Neural cell (in vitro differentiated cells): ENCODE measurements around the gene ZDBF2. TPM values are rescaled to one million over a fixed set of nuclear protein-coding genes. Genes with fewer than 3 reads are reported as not detected.

Source experiments
- H2AFZ ChIP-seq: fragments of 200-600, 300-800 bp; sonication (generic), shearing (Covaris generic); 2 replicates; pipeline ENCODE4 v1.6.0; 2014; ENCODE audit warnings: low read depth, mild to moderate bottlenecking, antibody characterized with exemption, low read length, moderate library complexity
- H3F3A ChIP-seq: fragments of 200-600 bp; shearing (Covaris generic); 2 replicates; pipeline ENCODE4 v1.6.1; 2016; ENCODE audit warnings: mild to moderate bottlenecking, moderate library complexity, mixed read lengths, antibody characterized with exemption, low read length; ENCODE audit not compliant: insufficient read depth, poor library complexity, severe bottlenecking
- H3K27ac ChIP-seq: fragments of 200-600, 300-800 bp; sonication (generic), shearing (Covaris generic); 2 replicates; pipeline ENCODE4 v1.5.1; 2014; ENCODE audit warnings: mild to moderate bottlenecking, low read length, moderate library complexity
- H3K27me3 ChIP-seq: fragments of 300-800, 200-600 bp; sonication (generic), shearing (Covaris generic); 2 replicates; pipeline ENCODE4 v1.6.0; 2014; ENCODE audit warnings: mild to moderate bottlenecking, low read depth, low read length, moderate library complexity; ENCODE audit not compliant: insufficient read depth
- H3K36me3 ChIP-seq: fragments of 300-800, 200-600 bp; sonication (generic), shearing (Covaris generic); 2 replicates; pipeline ENCODE4 v1.5.1; 2014; ENCODE audit warnings: mild to moderate bottlenecking, antibody characterized with exemption, low read length, moderate library complexity; ENCODE audit not compliant: insufficient read depth
- H3K4me2 ChIP-seq: fragments of 300-800, 200-600 bp; sonication (generic), shearing (Covaris generic); 2 replicates; pipeline ENCODE4 v1.6.0; 2014; ENCODE audit warnings: mild to moderate bottlenecking, low read length
- H3K4me3 ChIP-seq: fragments of 300-800, 200-600 bp; sonication (generic), shearing (Covaris generic); 2 replicates; pipeline ENCODE4 v1.5.1; 2014; ENCODE audit warnings: mild to moderate bottlenecking, low read length, moderate library complexity
- H3K79me2 ChIP-seq: fragments of 200-600 bp; shearing (Covaris generic); replicated peaks from 2 replicates; pipeline ENCODE4 v1.6.0; 2014; ENCODE audit warnings: mild to moderate bottlenecking, low read length, moderate library complexity; ENCODE audit not compliant: insufficient read depth
- H3K9ac ChIP-seq: fragments of 300-800, 200-600 bp; sonication (generic), shearing (Covaris generic); 2 replicates; pipeline ENCODE4 v1.6.1; 2016; ENCODE audit warnings: mild to moderate bottlenecking, low read length, mixed read lengths
- H3K9me2 ChIP-seq: fragments of 200-600 bp; shearing (Covaris generic); 2 replicates; pipeline ENCODE4 v1.6.1; 2016; ENCODE audit warnings: mild to moderate bottlenecking, low read length, mixed read lengths; ENCODE audit not compliant: insufficient read depth
- H3K9me3 ChIP-seq: fragments of 200-600, 300-800 bp; sonication (generic), shearing (Covaris generic); 2 replicates; pipeline ENCODE4 v1.6.1; 2016; ENCODE audit warnings: mild to moderate bottlenecking, mixed run types, low read length, moderate library complexity, mixed read lengths
- H4K20me1 ChIP-seq: fragments of 200-600 bp; shearing (Covaris generic); 2 replicates; pipeline ENCODE4 v1.6.1; 2016; ENCODE audit warnings: mild to moderate bottlenecking, mixed run types; ENCODE audit not compliant: insufficient read depth
- CTCF ChIP-seq: fragments of 450-650 bp; IDR thresholded peaks from 2 replicates; pipeline ENCODE4 v1.5.1; 2014; ENCODE audit warnings: antibody characterized with exemption, mild to moderate bottlenecking, moderate library complexity; ENCODE audit not compliant: poor library complexity, severe bottlenecking
- EP300 ChIP-seq: fragments of 450-650 bp; conservative IDR thresholded peaks from 2 replicates; pipeline ENCODE4 v1.6.1; 2014; ENCODE audit warnings: antibody characterized with exemption, mild to moderate bottlenecking, moderate library complexity; ENCODE audit not compliant: poor library complexity, severe bottlenecking
- EZH2 ChIP-seq: fragments of 200-600, 300-800 bp; shearing (Covaris generic), sonication (generic); IDR thresholded peaks from 2 replicates; pipeline ENCODE4 v1.6.1; 2014; ENCODE audit warnings: antibody characterized with exemption, low read length, borderline replicate concordance, mild to moderate bottlenecking; ENCODE audit not compliant: insufficient read depth, poor library complexity, severe bottlenecking
- MXI1 ChIP-seq: fragments of 450-650 bp; conservative IDR thresholded peaks from 2 replicates; pipeline ENCODE4 v1.6.1; 2014; ENCODE audit warnings: antibody characterized with exemption, mild to moderate bottlenecking; ENCODE audit not compliant: poor library complexity, severe bottlenecking
- POLR2AphosphoS5 ChIP-seq: IDR thresholded peaks from 2 replicates; pipeline ENCODE4 v1.6.1; 2012
- RAD21 ChIP-seq: fragments of 450-650 bp; conservative IDR thresholded peaks from 2 replicates; pipeline ENCODE4 v1.6.1; 2014; ENCODE audit warnings: antibody characterized with exemption, mild to moderate bottlenecking, moderate library complexity
- REST ChIP-seq: IDR thresholded peaks from 2 replicates; pipeline ENCODE4 v1.6.1; 2012; ENCODE audit warnings: borderline replicate concordance
- SMC3 ChIP-seq: fragments of 450-650 bp; conservative IDR thresholded peaks from 2 replicates; pipeline ENCODE4 v1.6.1; 2014; ENCODE audit warnings: antibody characterized with exemption, mild to moderate bottlenecking, moderate library complexity; ENCODE audit not compliant: poor library complexity
- TAF1 ChIP-seq: IDR thresholded peaks from 2 replicates; pipeline ENCODE4 v1.6.1; 2012; ENCODE audit warnings: low read depth
- polyA plus RNA-seq: library from polyadenylated mRNA; depleted of rRNA; stranded (reverse); fragments of >200 nt; gene quantifications from 2 replicates; pipeline ENCODE4 v1.2.3, GENCODE V29; 2014

ZDBF2 gene
- polyA plus RNA-seq, 1 donor from 2014 or later, result 23.4 TPM

- Histone ChIP-seq H3K36me3 (no peaks in the 10 kb centered on the region), H2AFZ (no peak overlapping the region), H3K4me2 (no peak overlapping the region), H4K20me1 (no peaks in the 10 kb centered on the region), H3K27ac (no peak overlapping the region), H3K4me3 (no peak overlapping the region), H3K9ac (no peak overlapping the region), H3K9me3 (peaks cover 5% of the 10 kb centered on the region), H3K27me3 (peaks cover 92% of the 10 kb centered on the region), H3K79me2 (no peaks in the 10 kb centered on the region), H3F3A (no peaks in the 10 kb centered on the region), H3K9me2 (no peaks in the 10 kb centered on the region)
- no peak for TF ChIP-seq CTCF
These were observed 19.5 kb upstream of the ZDBF2 start for GRCh38 chr2:206255003-206255402.

GRCh38 chr2:206256706-206257205 is 17.7 kb upstream of the ZDBF2 start:
- H3K9me3 ChIP-seq, result peaks cover 5% of the 10 kb centered on the region
- no peaks in the 10 kb centered on the region for H3K36me3 ChIP-seq
- no peak overlapping the region for H2AFZ ChIP-seq
- no peaks in the 10 kb centered on the region for H3F3A ChIP-seq
- H3K9ac ChIP-seq, result no peak overlapping the region
- H3K4me2 ChIP-seq, result no peak overlapping the region
- no peak overlapping the region for H3K27ac ChIP-seq
- H4K20me1 ChIP-seq, result no peaks in the 10 kb centered on the region
- H3K4me3 ChIP-seq, result no peak overlapping the region
- TF ChIP-seq CTCF (no peak), REST (no peak), RAD21 (no peak), SMC3 (no peak), POLR2AphosphoS5 (no peak), TAF1 (no peak), EZH2 (no peak), MXI1 (no peak), EP300 (no peak)
- no peaks in the 10 kb centered on the region for H3K9me2 ChIP-seq
- H3K27me3 ChIP-seq, result peaks cover 92% of the 10 kb centered on the region
- H3K79me2 ChIP-seq, result no peaks in the 10 kb centered on the region
